ENCODE results near the gene DNAH17.

DNAH17 gene

DNA sequence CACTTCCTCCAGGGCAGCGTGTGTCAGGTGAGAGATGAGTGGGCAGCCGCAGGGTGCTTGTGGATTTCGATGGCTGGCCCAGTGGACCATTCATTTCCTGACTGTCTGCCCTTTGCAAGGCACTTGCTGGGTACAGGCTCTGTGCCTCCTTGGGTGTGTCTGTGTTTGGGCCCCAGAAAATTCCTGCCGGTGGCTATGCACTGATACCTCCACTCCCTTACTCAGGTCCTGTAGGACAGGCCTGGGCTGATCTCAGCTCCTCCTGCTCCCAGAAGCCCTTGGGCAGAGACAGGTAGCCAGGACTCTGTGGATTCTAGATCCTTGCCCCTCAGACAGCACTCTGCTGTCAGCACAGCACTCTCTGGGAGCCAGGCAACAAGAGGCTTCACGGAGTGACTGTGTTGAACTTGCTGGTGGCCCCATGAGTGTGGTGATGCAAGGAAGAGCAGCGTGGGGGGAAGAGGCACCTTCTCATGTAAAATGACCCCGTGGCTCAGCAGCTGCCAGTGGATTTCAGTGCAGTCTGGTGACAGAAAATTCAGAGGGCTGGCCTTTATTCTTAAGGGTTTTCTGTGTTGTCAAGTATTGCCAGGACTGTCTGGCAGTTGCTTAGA is 169.7 kb downstream of the DNAH17 start:
- H4K20me1 ChIP-seq (ENCODE audit: control insufficient read depth, insufficient read depth, low read depth, low read length) = peaks cover 2% of the 10 kb centered on the region
- peaks cover 36% of the 10 kb centered on the region for H3K79me2 ChIP-seq (ENCODE audit: control insufficient read depth, low read length)
- no peak overlapping the region for H3K4me3 ChIP-seq (ENCODE audit: low read length)
- no peak overlapping the region for H3K27ac ChIP-seq (ENCODE audit: low read depth, low read length)
- no peaks in the 10 kb centered on the region for H3F3A ChIP-seq (ENCODE audit: control insufficient read depth, insufficient read depth)
- H3K9me3 ChIP-seq (ENCODE audit: control insufficient read depth, insufficient read depth, low read length) = no peaks in the 10 kb centered on the region
- no peaks in the 10 kb centered on the region for H3K9me2 ChIP-seq (replicated peaks; ENCODE audit: control insufficient read depth, low read length)
- TF ChIP-seq, protein P1, sequence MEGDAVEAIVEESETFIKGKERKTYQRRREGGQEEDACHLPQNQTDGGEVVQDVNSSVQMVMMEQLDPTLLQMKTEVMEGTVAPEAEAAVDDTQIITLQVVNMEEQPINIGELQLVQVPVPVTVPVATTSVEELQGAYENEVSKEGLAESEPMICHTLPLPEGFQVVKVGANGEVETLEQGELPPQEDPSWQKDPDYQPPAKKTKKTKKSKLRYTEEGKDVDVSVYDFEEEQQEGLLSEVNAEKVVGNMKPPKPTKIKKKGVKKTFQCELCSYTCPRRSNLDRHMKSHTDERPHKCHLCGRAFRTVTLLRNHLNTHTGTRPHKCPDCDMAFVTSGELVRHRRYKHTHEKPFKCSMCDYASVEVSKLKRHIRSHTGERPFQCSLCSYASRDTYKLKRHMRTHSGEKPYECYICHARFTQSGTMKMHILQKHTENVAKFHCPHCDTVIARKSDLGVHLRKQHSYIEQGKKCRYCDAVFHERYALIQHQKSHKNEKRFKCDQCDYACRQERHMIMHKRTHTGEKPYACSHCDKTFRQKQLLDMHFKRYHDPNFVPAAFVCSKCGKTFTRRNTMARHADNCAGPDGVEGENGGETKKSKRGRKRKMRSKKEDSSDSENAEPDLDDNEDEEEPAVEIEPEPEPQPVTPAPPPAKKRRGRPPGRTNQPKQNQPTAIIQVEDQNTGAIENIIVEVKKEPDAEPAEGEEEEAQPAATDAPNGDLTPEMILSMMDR (IDR thresholded peaks at IDR 0.05; ENCODE audit: low read depth, low read length, poor library complexity, severe bottlenecking) = no peak
- no peak for TF ChIP-seq EZH2phosphoT487 (IDR thresholded peaks at IDR 0.05; ENCODE audit: borderline replicate concordance, low read length)
- H3K27me3 ChIP-seq (ENCODE audit: control insufficient read depth, low read length) = no peaks in the 10 kb centered on the region
- no peak overlapping the region for H3K4me2 ChIP-seq (ENCODE audit: low read length)
- peaks cover 40% of the 10 kb centered on the region for H3K36me3 ChIP-seq (ENCODE audit: control insufficient read depth, low read length)
- no peaks in the 10 kb centered on the region for H3K4me1 ChIP-seq (ENCODE audit: control insufficient read depth, low read length)

DNA sequence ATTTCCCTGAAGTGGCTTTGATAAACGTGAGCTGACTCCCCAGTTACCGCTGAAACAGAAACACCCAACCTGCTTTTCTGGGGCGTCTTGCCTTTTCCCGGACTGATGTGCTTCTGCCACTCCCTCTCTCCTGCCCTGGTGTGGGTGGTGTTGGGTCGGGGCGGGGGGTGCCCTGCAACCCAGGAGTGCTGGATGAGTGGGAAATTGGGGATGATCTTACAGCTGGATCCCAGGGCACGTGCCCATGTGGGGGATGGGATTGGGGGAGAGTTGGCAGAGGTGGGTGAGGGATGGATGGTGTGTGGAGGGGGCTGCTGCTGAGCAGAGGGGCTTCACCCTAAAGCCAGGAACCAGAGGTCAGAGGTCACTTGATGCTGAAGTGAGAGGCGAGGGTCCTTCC is 170.3 kb downstream of the DNAH17 start:
- Histone ChIP-seq H3K27ac (ENCODE audit: low read depth, low read length) (no peak overlapping the region), H3K9me3 (ENCODE audit: control insufficient read depth, insufficient read depth, low read length) (no peaks in the 10 kb centered on the region), H3K36me3 (ENCODE audit: control insufficient read depth, low read length) (peaks cover 42% of the 10 kb centered on the region), H3K4me2 (ENCODE audit: low read length) (no peak overlapping the region), H3K79me2 (ENCODE audit: control insufficient read depth, low read length) (peaks cover 32% of the 10 kb centered on the region), H3K9me2 (replicated peaks; ENCODE audit: control insufficient read depth, low read length) (no peaks in the 10 kb centered on the region), H3K4me1 (ENCODE audit: control insufficient read depth, low read length) (no peaks in the 10 kb centered on the region), H3K4me3 (ENCODE audit: low read length) (no peak overlapping the region), H4K20me1 (ENCODE audit: control insufficient read depth, insufficient read depth, low read depth, low read length) (no peaks in the 10 kb centered on the region), H3F3A (ENCODE audit: control insufficient read depth, insufficient read depth) (no peaks in the 10 kb centered on the region), H3K27me3 (ENCODE audit: control insufficient read depth, low read length) (no peaks in the 10 kb centered on the region)
- no peak for TF ChIP-seq EZH2phosphoT487 (IDR thresholded peaks at IDR 0.05; ENCODE audit: borderline replicate concordance, low read length)
- TF ChIP-seq, protein P1 (IDR thresholded peaks at IDR 0.05; ENCODE audit: low read depth, low read length, poor library complexity, severe bottlenecking) = no peak

DNA sequence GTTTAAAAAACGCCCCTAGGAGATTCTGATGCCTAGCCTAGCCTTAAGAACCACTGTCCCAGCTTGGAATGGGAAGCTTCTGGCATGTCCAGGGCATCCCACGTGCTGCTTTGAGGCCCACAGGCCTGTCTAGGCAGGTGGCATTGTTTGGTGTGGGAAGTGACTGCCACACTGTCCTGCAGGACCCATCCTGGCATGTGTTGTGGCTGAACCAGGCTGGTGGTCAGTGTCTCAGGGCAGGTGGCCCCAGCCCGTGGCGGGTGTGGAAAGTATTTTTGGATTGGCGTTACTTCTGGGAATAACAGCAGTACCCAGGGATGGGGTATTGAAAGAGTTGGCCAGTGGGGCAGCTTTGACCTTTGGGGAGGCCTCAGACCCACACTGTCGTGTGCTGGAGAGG is 170.8 kb downstream of the DNAH17 start:
- Histone ChIP-seq H4K20me1 (ENCODE audit: control insufficient read depth, insufficient read depth, low read depth, low read length) (no peaks in the 10 kb centered on the region), H3K79me2 (ENCODE audit: control insufficient read depth, low read length) (peaks cover 32% of the 10 kb centered on the region)

More for the DNA sequence above, 170.8 kb downstream of the DNAH17 start:
- H3K36me3 ChIP-seq (ENCODE audit: control insufficient read depth, low read length) = peaks cover 48% of the 10 kb centered on the region
- H3K9me3 ChIP-seq (ENCODE audit: control insufficient read depth, insufficient read depth, low read length) = no peaks in the 10 kb centered on the region
- no peaks in the 10 kb centered on the region for H3K9me2 ChIP-seq (replicated peaks; ENCODE audit: control insufficient read depth, low read length)
- no peaks in the 10 kb centered on the region for H3F3A ChIP-seq (ENCODE audit: control insufficient read depth, insufficient read depth)
- H3K4me1 ChIP-seq (ENCODE audit: control insufficient read depth, low read length) = no peaks in the 10 kb centered on the region
- no peak overlapping the region for H3K27ac ChIP-seq (ENCODE audit: low read depth, low read length)
- no peak overlapping the region for H3K4me3 ChIP-seq (ENCODE audit: low read length)
- TF ChIP-seq, protein P1 (IDR thresholded peaks at IDR 0.05; ENCODE audit: low read depth, low read length, poor library complexity, severe bottlenecking) = no peak
- TF ChIP-seq EZH2phosphoT487 (IDR thresholded peaks at IDR 0.05; ENCODE audit: borderline replicate concordance, low read length) = no peak
- no peak overlapping the region for H3K4me2 ChIP-seq (ENCODE audit: low read length)
- H3K27me3 ChIP-seq (ENCODE audit: control insufficient read depth, low read length) = no peaks in the 10 kb centered on the region

Measured in DOHH2 (cell line).